NCI-H2196 (cell line): Measurements from ENCODE around the gene BOD1.

ENCODE experiments used
- DNase-seq: peaks from one replicate; lab custom pipeline; 2025; ENCODE audit not compliant: unreplicated experiment; lab: John Stamatoyannopoulos, UW

Gene BOD1

DNA sequence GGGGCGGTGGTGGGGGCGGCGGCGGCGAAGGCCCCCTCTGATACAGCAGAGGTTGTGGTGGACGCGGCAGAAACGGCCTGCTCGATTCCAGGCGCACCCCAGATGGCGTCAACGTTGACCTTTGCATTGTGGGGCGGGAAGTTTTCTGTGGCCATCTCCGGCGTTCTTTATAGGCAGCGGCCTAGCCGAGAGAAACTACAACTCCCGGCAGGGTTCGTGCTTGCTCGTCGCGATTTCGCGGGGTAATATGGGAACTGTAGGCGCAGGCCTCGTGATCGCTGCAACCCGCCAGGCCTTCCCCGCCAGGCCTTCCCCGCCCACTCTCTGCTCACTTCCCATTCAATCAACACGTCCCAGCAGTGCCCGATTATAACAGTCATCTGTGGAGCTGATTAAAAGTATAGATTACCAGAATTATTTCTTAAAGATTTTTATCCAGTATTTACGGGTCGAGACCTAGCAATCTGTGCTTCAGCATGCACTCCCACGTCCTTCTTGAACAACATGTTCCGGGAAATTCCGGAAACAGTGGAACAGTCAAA lies at the start of gene BOD1:
TSS of gene BOD1 (minus strand) at position 74 of the 542 bp plus-strand sequence. CDS start 214 bp downstream, outside the sequence.
- DNase-seq, result peak; percentile 97

DNA sequence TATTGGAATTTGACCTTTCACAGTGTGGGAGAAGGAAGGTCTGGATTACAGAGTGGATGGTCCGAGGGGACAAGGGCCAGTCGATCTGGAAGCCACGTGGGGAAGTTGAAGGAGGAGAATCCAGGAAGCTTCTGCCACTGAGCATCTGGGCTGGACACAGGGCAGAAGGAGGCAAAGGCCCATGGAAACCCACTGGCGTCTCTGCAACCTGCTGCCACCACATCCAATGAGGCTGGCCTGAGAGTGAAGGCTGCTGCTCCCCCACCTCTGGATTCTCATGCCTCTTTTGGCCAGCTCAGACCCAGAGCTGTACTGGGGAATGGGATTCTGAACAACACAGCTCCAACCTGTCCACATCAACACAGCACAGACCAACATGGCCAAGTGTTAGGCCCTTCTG lies 48.9 kb upstream of the BOD1 start:
- no peak for DNase-seq

DNA sequence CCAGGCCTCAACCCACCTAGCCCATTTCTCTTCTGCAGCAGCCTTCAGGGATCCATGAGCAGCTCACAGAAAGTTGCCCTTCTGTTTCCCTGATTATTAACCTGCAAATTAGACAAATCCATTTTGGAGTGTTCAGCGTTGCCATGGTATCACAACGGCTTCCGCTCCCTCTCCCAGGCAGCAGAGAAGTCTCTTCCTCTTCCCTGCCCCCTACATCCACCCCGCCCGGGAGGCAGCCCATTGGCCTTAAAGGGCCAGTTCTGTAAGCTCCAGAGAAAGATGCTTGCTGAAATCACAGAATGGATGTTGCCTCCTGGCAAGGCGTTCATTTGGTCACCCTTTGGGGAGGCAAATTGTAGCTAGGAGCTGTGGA lies 47.7 kb upstream of the BOD1 start:
- peak; percentile 21 for DNase-seq

DNA sequence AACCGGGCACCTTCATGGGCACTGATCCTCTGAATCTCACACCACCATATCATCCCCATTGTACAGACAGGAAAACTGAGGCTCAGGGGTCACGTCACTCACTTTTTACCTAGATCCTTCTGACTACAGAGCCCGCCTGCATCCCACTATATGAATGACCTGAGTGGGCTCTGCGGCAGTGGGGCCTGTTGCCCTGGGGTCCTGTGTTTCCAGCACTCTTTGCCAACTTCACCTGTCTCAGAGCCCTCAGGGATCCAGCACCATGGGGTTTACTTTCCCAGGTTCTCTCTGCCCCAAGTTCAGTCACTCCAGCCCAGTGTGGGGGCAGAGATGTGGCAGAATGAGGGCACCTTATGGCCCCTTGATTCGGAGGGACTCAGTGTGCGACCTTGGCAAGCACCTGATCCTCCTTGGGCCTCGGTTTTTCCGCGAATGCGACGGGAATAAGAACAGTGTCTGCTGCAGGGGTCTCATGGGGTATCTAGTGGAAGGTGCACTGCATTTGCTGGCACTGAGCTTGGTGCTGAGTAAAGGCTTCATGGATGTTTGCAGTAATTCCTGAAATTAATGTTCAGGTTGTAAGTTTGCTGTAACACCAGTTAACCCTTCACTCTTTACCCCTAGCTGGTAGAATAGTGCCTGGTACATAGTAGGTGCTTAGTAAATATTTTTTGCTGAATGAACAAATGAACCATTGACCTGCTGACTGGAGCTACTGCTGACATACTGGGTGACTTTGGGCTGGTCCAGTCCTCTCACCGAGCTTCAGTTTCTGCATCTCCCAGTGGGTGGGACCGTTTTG lies 47.1 kb upstream of the BOD1 start:
- DNase-seq, result no peak

DNA sequence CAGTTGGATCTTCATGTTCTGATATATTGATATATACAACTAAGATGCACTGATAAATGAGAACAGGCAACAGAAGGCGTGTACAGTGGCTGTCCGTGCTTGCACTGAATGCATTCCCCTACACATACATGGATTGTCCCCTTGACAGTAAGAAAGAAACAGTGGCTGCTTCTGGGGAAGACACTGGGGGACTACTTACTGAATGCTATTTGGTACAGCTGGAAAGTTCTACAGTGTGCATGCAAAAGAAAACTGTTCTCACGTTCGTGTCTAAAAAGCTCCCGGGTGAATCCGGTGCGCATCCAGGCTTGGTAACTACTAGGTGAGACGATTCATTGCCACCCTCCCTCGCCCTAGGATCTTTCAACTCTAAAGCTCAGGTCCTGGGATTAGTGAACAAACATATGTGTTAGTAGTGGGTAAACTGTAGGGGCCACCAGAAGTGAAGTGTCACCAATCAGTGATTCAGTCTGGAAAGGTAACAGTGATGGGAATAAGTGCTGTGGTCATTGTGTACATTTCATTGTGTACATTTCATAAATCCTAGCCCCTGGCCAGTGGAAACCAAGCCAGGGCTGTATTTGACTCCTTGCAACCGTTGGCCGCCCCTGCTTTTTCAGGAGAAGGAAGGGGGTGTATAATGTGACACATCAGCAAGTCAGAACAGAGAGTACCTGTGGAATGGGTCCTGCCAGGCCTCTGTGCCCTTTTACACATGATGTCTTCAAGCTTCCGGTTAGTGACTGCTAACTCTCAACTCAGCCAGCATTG lies 46.3 kb upstream of the BOD1 start:
- no peak for DNase-seq

DNA sequence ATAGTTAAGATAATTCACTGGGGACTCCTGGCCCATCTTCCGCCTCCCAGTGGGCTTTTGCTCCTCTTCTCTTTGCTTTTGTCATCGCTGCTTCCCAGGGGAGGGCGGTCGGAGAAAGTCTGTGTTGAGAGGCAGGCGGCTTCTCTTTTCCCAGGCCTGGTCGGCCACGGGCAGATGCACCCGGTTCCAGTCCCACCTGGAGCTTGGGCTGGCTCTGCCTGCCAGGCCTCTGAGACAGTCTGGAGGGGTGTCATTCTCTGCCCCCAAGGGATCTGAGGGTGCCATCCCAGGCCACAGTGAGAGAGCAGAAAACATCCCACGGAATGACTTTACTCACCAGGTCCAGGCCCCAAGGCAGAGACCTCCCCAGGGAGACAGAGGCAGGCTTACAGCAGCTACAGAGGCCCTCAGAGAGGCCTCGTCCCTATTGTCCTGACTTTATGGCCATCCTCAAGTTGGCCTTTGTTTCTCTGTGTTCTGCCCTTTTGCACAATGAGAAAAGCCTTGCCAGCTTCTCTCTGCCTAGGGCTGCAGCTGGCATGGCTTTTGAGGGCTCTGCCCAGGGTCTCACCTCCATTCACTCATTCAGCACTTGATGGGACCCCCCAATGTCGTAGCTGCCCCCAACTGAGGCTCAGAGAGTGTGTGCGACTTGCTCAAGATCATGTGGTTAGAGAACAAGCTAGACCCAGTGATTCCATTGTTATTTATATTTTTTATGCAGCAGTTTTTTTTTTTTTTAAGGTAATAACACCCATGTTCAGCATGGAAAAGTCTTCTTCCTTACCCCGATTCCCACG lies 44.2 kb upstream of the BOD1 start:
- DNase-seq, result no peak

DNA sequence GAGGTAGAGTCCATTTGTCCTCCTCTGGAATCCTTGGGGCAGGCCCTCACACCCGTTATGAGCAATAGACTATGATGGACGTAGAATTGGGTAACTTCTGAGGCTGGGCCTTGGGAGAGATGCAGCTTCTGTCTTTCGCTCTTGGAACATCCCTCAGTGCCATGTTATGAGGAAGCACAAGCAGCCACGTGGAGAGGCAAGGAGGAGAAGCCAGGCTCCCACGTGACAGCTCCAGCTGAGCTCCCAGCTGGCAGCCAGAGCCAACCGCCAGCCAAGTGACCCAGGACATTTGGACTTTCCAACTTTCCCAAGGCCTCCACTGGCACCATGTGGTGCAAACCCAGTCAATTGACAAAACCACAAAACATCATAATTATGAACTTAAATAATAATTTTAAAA lies 43.0 kb upstream of the BOD1 start:
- no peak for DNase-seq

DNA sequence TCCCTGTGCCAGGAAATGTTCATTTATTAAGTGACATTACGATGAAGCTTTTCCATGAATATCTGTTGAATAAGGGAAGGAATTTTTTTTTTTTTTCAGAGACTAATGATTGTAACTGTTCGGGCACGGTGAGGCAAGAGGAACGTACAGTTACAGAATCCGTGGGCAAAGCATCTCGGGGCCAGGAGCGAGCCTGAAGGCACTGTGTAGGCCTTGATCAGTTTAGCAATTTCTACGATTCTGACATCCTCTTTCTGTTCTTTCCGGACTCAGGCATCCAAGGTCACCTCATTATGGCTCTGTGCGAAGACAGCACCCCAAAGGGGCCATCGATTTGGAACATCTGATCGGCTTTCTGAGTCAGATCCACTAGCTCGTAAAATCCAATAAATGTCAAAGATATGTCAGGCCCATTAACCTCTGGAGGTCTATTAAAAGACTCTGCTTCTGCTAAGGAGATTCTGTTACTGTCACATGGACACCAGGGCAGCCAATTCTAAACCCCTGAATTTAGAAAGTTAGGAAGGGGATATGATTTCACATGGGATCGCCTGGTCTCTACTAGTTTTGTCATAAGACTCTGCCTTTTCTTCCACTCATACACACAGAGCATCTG lies 41.4 kb upstream of the BOD1 start:
- DNase-seq, result no peak

DNA sequence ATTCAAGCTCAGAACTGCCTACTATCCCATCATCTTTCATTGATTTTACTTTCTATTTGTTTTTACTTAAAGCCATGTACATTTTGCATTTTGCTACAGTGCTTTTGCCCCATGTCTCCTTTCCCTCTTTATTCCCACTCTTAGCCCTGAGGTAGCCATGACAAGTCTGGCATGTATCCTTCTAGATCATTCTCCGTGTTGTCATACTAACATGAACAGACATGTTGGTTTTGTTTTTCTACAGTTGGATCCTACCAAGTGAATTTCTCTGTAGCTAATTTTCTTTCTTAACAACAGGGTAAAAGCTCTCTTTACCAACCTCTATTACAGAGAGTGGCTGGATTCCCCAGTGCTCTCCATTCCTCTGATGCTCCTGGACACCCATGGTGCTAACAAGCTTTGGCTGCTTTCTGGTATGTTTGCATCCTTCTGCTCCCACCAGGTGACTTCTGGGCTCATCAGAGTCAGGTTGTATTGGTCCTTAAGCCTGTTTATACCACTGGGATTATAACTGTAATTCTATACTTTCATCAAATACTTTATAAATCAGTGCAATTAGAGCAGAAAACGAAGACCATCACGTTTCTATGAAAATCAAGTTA lies 38.8 kb upstream of the BOD1 start:
- no peak for DNase-seq

DNA sequence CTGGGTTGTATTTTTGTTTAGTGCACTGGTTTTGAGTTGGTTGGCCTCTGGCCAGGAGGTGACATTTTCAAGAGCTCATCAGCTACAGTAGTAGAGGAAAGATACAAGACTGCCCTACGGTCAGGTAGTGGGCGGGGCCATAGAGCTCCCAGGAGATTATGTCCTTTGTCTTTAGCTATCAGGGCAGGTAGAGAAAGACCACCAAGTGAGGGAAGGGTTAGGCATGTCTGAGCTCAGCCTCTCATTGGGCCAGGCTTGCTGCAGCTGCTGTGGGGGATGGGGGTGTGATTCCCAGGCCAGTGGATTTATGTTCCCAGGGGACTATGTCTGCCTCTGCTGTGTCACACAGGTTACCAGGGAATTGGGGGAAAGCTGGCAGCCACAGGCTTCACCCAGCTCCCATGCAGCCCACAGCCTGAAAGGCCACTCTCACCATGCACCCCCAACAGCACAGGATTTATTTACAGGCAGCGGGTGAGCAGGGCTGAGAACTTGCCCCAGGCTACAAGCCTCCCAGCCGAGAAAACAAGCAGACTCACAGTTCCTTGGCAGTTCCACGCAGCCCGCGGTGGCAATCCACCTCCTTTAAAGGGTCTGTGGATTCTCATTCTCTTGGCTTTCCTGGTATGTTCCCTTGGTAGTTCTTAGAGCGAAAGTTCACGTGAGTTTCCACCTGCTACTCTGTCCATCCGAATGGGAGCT lies 37.5 kb upstream of the BOD1 start:
- DNase-seq, result no peak

DNA sequence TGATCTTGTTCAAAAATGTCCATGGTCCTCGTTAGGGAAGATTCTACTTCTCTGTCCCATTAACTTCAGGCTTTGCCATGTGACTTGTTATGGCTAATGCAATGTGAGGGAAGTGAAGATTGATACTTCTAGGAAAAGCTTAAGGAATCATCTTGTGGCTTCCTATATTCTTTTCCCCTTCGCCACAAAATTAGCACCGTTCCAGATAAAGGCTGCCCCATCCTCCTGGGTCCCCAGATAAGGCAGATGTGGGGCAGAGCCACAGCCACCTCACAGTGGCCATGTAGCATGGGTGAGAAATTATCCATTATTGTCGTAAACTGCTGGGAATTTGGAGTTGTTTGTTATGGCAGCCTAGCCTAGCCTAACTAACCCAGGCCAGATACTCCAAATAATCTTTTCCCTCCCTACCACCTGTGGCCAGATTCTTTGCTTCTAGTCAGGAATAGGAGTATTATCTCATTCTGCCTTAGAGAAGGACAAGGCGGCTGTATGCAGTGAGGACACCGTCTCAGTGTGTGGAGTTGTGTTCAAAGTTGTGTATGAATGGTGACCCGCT lies 31.9 kb upstream of the BOD1 start:
- no peak for DNase-seq

DNA sequence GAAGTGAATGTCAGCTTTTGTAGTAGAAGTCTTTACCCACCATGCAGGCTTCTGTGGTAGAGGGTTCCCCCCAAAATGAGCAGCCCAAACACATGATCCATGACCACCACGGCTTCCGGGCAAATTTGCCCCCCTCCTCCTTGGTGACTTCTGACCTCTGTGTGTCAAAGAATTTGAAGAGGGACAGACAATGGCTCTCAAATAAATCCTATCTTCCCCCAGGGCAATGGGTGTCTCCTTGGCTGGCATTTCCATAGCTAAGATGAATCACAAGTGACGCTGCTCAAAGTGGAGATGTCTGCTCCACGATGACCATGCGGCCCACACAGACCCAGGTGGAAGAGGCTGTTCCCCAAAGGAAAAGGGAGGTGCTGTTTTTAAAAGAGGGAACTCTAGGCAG lies 30.2 kb upstream of the BOD1 start:
- no peak for DNase-seq

DNA sequence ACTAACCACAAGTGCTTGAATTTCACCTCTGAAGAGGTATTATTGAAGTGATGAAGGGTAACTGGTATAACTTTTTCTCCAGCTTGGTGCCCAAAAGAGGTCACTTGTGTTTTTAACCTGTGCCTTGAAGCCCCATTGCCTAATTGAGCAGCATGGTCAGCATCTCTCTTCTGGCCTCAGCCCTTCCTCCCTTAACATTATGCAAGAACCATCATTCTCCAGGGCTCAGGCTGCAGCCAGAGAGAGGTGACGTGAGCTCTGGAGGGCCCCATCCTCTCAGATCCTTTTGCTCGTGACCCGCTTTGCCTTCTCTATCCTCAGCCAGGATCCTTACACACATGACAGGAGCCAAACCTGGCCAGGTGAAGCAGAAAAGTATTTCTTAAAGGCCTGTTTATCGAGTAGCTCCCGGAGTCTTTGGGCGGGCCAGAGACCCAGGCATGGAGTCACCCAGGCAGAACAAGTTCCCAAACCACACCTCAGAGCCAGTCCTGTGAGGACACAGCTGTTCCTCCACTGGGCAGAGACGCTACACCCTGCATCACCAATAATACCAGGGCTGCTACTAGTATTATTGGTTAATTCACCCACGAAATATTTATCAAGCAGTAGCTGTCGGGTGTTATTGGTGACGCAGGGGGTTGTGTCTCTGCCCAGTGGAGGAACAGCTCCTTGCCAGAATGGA lies 29.6 kb upstream of the BOD1 start:
- DNase-seq, result no peak

DNA sequence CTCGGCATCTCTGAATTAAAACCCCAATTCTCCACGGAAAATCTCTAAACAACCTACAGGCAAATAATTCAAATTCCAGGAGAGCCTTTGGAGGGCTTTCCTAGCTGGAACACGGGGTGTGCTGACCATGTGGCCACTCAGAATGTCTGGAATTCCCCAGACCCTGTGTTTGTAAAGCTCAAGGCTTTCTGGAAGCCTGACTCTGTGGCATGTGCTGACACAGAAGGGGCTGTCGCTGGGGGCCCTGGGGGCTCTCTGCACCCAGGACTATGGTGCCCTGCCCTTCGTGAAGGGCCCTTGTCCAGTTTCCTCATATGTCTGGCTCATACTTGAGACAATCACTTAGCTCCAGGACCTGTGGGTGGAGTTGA lies 29.0 kb upstream of the BOD1 start:
- DNase-seq, result no peak

DNA sequence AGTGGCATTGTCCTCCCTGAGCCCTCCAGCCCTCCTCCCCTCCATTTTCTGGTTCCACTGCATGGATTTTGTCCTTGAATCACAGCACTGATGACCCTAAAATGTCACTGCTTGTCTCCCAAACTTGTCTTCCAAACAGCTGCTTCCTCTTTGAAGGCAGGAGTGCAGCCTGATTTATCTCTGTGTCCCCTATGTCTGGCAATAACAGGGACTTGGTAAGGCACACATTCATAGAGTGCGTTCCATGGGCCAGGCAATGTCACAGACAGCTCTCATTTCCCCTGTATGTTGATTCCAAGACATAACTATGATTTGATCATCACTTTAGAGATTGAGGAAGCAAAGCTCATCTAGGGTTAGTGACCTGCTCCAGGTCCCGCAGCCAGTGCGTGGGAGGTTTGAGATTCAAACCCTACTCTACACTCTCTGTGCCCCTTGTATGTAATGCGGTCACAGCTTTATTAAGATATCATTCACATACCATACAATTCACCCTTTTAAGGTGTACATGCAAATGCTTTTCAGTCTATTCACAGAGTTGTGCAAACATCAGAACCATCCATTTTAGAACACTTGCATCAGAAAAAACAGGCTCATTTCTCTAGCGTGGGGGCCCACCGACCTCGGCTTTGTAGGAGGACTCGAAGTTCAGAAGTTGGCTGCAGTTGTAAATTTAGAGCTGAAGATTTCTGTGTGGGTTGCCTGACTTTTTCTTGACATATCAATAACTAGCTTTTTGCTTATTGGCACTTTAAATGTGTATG lies 28.4 kb upstream of the BOD1 start:
- DNase-seq, result no peak

DNA sequence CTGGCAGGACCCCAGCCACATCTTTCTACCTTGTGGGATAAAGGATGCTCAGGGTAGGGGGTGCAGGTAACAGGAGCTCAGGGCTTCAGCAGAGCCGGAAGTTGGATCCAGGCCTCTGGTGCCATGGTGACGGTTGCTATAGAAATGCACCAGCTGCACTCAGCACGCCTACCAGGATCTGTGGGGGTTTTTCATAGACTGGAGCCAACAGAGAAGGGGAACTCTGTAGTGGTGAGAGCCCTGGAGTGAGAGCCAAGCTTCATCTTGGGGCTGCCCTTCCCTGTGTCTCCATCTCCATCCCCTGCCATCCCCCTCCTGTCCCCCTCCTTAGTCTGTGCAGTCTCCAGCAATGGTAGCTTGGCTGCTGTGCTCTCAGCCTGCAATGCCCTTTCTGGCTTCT lies 27.5 kb upstream of the BOD1 start:
- peak; percentile 81 for DNase-seq

DNA sequence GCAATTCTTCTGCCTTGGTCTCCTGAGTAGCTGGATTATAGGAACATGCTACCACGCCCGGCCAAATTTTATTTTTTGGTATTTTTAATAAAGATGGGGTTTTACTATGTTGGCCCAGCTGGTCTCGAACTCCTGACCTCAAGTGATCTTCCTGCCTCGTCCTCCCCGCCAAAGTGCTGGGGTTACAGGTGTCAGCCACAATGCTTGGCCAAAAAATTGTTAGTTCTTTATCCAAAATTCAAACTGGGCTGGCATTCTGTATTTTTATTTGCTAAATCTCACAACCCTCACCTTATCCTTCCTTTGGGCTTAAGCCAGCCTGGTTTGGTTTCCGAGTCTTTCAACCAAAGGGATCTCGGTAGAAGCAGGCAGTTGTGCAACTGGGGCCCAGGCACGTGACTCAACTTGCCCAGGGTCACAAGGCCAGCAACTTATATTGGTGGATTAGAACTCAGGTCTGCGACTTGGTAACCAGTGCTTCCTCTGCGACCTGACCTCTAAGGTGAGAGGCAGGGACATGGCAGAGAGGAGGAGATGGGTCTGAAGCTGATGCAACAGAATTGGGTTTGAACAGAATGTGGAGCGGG lies 26.5 kb upstream of the BOD1 start:
- no peak for DNase-seq

DNA sequence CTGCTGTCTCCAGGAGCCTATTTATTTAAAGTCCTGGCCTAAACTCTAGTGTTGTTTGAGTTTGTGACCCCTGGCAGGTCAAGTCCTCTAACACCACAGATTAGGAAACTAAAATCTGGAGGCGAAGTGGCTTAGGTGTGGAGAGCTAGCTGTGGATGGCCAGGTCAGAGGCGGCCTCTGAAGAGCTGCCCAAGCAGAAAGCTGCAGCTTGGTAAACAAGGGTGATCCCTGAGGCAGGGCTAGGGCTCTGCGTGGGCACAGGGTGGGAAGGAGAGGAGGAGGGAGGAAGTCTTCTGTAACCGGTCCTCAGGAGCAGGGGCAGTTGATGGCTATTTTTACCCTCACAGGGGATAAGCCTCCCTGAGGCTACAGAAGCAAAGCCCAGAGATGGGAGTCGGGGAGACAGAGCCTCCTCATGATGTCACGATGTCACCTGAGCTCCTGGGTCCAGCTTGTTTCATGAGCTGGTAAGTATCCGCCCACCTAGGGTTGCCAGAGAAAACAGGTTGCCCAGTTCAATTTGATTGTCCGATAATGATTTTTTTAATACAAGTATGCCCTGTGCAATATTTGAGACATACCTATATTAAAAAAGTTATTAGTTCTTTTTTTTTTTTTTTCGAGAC lies 25.9 kb upstream of the BOD1 start:
- no peak for DNase-seq
